Peyer's patch (tissue), 4 donors: ENCODE data around the gene PAX4. TPM values are rescaled to one million over a fixed set of nuclear protein-coding genes. Genes with fewer than 3 reads are reported as not detected.

Source experiments
- DNase-seq, 3 donors: peaks; one replicate each; pipeline ENCODE4 v3.0.0-alpha.2; 2017 to 2019
- H3K27ac ChIP-seq, 4 donors: fragments of 200-600 bp; sonication (generic); one replicate each; pipeline ENCODE4 v1.5.1; 2016 to 2019
- H3K27me3 ChIP-seq, 2 donors: fragments of 200-600 bp; sonication (generic); one replicate each; pipeline ENCODE4 v1.5.1; 2019
- H3K36me3 ChIP-seq, 3 donors: fragments of 200-600 bp; sonication (generic); one replicate each; pipeline ENCODE4 v1.5.1; 2016 to 2019
- H3K4me1 ChIP-seq, 4 donors: fragments of 200-600 bp; sonication (generic); one replicate each; pipeline ENCODE4 v1.5.1; 2016 to 2019
- H3K4me3 ChIP-seq, 4 donors: fragments of 200-600 bp; sonication (generic); 1 replicate in 3 of 4; 2 replicates in 1 of 4; pipeline ENCODE4 v1.5.1; 2016 to 2019; ENCODE audit warnings: mild to moderate bottlenecking in 1 of 4
- H3K9me3 ChIP-seq, 4 donors: fragments of 200-600 bp; sonication (generic); one replicate each; pipeline ENCODE4 v1.5.1; 2016 to 2019; ENCODE audit warnings: mild to moderate bottlenecking in 1 of 4
- POLR2A ChIP-seq, 2 donors: fragments of 450-650 bp; IDR thresholded peaks; one replicate each; pipeline ENCODE4 v1.5.1; 2017; ENCODE audit warnings: antibody characterized with exemption in 2 of 2, mild to moderate bottlenecking in 2 of 2, moderate library complexity in 2 of 2
- total RNA-seq, 4 donors: library from RNA; depleted of rRNA; stranded (reverse); fragments of >200 nt; gene quantifications; one replicate each; pipeline ENCODE4 v1.1.0, GENCODE V29; 2016
- TF ChIP-seq, protein P1 (sequence below), 6 experiments: fragments of 450-650 bp in 4 of 6; fragments of 200-600 bp in 2 of 6; sonication (generic) in 1 of 6; IDR thresholded peaks; one replicate each; pipeline ENCODE4 v1.5.1; 2017 to 2019; ENCODE audit warnings: antibody characterized with exemption in 6 of 6, mild to moderate bottlenecking in 3 of 6, moderate library complexity in 1 of 6

The PAX4 gene
- total RNA-seq, 4 donors from 2014 or later = 0.53 to 1.3 TPM; not detected in 2

DNA sequence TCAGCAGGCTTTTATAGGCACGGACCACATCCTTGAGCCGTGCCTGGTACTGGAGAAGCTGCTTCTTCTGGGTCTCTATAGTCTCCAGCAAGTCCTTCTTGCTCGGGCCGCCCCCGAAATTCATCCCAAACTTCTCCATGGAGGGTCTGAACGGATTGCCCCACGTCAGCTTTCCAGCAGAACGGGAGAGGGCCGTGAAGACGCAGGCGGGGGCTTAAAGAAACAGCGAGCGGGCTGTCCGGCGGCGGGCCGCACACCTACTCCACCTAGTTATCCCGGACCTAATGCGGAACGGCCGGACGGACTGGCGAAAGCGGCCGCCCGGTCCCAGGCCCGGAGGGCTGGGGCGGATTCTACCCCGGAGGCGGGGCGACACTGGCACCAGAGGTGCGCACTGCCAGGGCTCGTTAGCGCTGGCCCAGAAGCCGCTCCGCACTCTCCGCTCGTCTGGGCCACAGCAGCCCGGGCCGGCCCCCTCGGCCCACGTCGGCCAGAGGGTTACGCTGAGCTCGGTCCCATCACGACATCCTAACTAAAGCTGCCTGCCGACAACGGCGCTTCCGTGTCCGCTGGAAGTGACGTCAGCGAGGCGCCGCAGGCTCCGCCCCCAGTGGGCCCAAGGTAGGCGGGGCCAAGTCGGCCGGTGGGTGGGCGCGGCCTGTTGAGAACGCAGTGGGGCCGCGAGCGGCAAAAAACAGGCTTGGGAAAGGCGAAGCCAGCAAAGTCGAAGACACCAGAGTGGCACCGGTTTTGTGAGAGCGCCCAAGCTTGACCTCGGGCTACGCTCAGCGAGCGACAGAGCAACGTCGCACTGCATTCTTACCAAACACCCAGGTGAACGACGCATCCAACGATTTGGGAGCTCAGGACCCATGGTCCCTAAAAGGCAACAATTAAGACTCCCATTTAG lies 32.6 kb downstream of the PAX4 start, which contains the start of gene GCC1:
GCC1 (minus strand) TSS at position 553 of the 910 bp plus-strand sequence; CDS start at position 139, 414 bp downstream.
- Histone ChIP-seq H3K9me3 (no peaks in the 10 kb centered on the region), H3K27me3 (no peaks in the 10 kb centered on the region), H3K36me3 (peaks cover 0 to 24% (median 0%) of the 10 kb centered on the region in 3 donors), H3K4me3 (peak within 1 kb of the TSS; percentile 89 to 98 (median 94)), H3K27ac (peak within 1 kb of the TSS; percentile 86 to 95 (median 92)), H3K4me1 (peaks cover 0 to 49% (median 25%) of the 10 kb centered on the region in 4 donors)
- DNase-seq = peak; percentile 90 to 96 (median 96)
- TF ChIP-seq POLR2A (IDR thresholded peaks at IDR 0.05) = peak; percentile 86 to 92
- TF ChIP-seq, protein P1, sequence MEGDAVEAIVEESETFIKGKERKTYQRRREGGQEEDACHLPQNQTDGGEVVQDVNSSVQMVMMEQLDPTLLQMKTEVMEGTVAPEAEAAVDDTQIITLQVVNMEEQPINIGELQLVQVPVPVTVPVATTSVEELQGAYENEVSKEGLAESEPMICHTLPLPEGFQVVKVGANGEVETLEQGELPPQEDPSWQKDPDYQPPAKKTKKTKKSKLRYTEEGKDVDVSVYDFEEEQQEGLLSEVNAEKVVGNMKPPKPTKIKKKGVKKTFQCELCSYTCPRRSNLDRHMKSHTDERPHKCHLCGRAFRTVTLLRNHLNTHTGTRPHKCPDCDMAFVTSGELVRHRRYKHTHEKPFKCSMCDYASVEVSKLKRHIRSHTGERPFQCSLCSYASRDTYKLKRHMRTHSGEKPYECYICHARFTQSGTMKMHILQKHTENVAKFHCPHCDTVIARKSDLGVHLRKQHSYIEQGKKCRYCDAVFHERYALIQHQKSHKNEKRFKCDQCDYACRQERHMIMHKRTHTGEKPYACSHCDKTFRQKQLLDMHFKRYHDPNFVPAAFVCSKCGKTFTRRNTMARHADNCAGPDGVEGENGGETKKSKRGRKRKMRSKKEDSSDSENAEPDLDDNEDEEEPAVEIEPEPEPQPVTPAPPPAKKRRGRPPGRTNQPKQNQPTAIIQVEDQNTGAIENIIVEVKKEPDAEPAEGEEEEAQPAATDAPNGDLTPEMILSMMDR (IDR thresholded peaks at IDR 0.05) = no peak

DNA sequence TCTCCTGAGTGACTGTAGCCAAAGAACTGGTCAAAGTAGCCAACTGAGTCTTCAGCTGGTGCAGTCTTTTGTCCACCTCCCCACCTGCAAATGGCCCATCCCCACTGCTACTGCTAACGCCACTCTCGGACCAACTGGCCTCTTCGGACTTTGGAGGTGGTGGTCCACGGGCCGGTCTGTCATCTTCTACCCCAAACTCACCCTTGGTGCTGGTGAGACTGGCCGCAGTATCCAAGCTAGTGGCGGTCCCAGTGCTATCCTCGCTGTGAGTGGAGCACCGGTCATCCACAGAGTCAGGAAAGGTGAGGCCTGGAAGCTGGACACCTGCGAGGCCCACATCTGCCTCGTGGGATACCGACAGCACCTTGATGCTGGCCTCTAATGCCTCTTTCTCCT lies 33.3 kb downstream of the PAX4 start:
- TF ChIP-seq, protein P1 (IDR thresholded peaks at IDR 0.05) = no peak
- TF ChIP-seq POLR2A (IDR thresholded peaks at IDR 0.05) = no peak
- Histone ChIP-seq H3K27ac (peak overlapping the region; percentile 86 to 95 (median 92)), H3K4me3 (peak overlapping the region; percentile 89 to 98 (median 94)), H3K36me3 (peaks cover 0 to 27% (median 0%) of the 10 kb centered on the region in 3 donors), H3K4me1 (peaks cover 0 to 43% (median 25%) of the 10 kb centered on the region in 4 donors), H3K9me3 (no peaks in the 10 kb centered on the region), H3K27me3 (no peaks in the 10 kb centered on the region)
- no peak for DNase-seq

DNA sequence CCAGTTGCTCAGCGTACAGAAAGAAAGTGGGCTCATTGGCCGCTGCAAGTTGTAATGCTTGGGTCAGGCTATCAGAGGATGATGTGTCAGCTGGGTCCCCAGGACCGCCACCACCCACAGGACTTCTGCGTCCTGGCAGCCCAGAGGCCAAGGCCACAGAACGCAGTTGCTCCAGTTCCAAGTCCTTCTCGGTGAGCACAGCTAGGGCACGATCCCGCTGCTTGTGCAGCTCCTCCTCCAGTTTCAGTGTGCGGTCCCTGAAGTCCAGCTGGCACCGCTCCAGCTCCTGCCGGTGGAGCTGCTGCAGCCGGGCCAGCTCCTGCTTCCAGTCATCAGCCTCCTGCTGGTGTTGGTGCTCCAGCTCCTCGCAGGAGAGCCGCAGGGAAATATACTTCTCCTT lies 35.6 kb downstream of the PAX4 start:
- peaks cover 0 to 44% (median 0%) of the 10 kb centered on the region in 3 donors for H3K36me3 ChIP-seq
- H3K27me3 ChIP-seq = no peaks in the 10 kb centered on the region
- no peak overlapping the region for H3K27ac ChIP-seq
- no peak overlapping the region for H3K4me3 ChIP-seq
- H3K9me3 ChIP-seq = no peaks in the 10 kb centered on the region
- TF ChIP-seq, protein P1 (IDR thresholded peaks at IDR 0.05) = no peak
- TF ChIP-seq POLR2A (IDR thresholded peaks at IDR 0.05) = no peak
- H3K4me1 ChIP-seq = peaks cover 0 to 34% (median 16%) of the 10 kb centered on the region in 4 donors
- no peak for DNase-seq

DNA sequence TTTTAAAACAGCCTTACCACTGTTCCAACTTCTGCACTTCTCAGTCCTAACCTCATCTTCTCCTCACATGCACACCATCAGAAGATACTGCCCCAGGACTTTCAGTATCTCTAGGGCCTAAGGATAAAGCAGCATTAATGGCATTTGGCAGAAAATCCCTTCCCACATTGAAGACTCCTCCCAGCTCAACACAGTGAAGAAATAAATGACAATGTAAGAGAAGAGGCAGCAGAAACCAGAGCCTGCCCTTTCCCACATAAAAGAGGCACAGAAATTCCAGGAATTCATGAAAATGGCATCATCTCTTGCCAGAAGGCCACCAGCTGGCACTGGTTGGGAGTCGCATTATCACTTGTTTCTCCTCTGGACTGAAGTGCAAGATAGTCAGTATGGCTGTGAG lies 36.2 kb downstream of the PAX4 start:
- no peak for DNase-seq
- H3K4me3 ChIP-seq = no peak overlapping the region
- peaks cover 0 to 44% (median 0%) of the 10 kb centered on the region in 3 donors for H3K36me3 ChIP-seq
- H3K4me1 ChIP-seq = peaks cover 0 to 34% (median 16%) of the 10 kb centered on the region in 4 donors
- H3K27ac ChIP-seq = no peak overlapping the region
- no peak for TF ChIP-seq POLR2A (IDR thresholded peaks at IDR 0.05)
- TF ChIP-seq, protein P1 (IDR thresholded peaks at IDR 0.05) = no peak
- H3K9me3 ChIP-seq = no peaks in the 10 kb centered on the region
- no peaks in the 10 kb centered on the region for H3K27me3 ChIP-seq

DNA sequence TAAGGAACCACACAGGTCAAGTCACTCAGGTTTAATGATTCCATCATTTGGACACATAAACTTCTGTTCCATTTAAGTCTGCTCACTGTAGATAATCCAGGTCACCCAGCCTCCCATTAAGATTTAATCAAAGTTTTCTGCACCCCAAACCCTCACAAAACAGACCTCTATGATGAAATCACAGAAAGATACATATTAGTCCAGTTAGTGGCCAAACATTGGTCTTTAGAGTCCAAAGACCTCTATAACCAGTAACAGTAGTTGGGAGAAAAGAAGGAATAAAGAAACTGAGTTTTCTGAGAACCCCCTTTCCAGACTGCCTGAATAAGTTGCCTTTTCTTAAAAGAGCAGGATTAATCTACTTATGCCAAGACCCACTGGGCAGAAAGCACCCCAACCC lies 37.3 kb downstream of the PAX4 start:
- Histone ChIP-seq H3K27ac (no peak overlapping the region), H3K27me3 (no peaks in the 10 kb centered on the region), H3K4me1 (peaks cover 0 to 34% (median 16%) of the 10 kb centered on the region in 4 donors), H3K9me3 (no peaks in the 10 kb centered on the region), H3K4me3 (no peak overlapping the region), H3K36me3 (peaks cover 0 to 46% (median 0%) of the 10 kb centered on the region in 3 donors)
- no peak for TF ChIP-seq POLR2A (IDR thresholded peaks at IDR 0.05)
- TF ChIP-seq, protein P1 (IDR thresholded peaks at IDR 0.05) = no peak
- no peak for DNase-seq
